ELR (cell line): ENCODE results near the gene SRSF7.
"Not testable (repeated sequence)": the region's sequence is repeated elsewhere in the genome, so short reads cannot be mapped to it uniquely, and the experiment has no call there.

Source experiments
- DNase-seq: peaks from one replicate; pipeline ENCODE4 v3.0.0-alpha.2; 2015; ENCODE audit warnings: low read depth

SRSF7 gene

DNA sequence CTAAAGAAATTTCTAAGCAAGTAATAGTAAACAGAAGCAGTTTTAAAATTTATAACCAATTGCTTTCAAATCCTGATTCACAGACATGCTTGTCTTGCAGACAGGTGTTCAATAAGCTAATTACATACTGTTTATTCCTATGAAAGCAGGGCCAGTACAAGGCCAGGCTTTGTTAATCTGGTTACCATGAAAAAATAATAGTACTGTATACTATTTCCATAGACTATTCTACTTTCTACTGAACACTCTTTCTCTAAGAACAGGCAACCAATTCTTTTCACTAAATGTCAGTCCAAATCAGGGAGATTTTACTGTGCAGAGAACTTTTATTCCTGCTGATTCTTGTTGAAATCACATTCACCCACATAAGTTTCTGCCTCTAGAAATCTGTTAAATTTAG lies 2.9 kb upstream of the SRSF7 start:
- DNase-seq: no peak

- DNase-seq: peak; percentile 60
These were observed 642 bp upstream of the SRSF7 start for GRCh38 chr2:38751596-38752410.

DNA sequence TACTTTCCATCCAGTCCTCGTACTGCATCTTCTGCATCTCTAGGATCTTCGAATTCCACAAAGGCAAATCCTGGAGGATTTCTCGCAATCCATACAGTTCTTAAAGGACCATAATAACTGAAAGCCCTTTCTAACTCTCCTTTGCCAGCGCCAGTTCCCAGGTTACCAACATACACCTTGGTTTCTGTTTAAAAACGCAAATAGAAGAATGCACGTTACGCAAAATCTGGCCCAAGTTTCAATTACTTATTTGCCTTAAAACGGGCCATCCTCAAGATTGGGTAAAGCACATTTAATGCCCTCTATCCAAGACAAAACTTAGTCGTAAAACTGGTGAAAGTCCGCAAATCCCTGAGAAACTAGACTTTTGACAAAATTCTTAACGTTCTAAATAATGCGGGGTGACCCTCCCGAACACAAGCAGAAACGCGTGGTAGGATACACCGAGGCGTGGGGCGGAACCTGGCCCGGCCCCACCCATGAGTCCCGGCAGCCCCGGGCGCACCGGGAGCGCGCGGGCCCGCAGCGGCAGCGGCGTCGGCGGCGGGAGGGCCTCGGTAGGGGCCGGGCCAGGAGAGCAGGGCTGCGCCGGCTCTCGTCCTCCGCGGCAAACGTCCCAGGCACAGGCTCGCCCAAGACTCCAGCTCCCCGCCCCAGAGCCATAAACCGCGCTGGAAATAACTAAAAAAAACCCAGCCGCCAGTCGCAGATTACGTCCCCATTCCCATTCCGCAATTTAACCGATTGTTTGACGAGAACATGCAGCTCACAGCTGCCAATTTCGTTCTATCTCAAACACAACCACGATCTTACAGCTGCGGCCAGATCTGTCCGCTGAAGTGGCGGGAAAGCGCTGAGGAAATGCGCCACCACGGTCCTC lies 910 bp downstream of the SRSF7 start:
- DNase-seq: peak; percentile 40

DNA sequence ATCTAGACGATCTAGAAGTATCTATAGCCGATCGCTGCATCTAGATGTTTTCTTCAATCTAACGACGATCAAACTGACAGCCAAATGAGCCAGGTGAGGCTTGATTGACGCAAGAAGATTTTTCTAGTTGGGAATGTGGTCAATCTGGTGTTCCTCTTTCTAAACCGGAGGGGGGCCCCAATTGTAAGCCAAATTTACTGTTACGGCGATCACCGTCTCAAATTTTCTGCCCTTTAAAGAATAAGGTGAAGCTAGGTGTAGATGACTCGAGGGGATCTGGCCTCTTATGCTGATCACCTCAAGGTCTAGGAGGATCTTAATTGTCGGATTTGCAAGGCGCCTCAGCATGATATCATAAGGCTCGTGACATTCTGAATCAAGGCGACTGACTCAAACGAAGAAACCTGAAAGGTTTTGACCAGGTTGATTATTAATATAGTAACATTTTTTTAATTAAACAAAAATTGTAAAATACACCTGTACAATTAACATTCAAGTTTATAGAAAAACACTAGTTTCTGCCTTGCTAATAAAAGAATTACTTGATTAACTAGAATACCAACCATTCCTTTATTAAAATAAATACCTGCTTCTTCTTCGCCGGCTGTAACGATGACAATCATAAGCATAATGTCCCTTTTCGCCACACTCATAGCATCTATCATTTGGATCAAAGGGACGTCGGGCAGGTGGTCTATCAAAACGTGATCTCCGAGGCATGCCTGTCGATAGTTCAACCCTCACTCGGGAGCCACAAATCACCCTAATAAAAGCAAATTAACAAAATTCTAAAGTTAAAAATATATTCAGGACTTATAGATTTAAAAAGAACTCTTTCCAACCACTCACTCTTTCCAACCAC lies 2.0 kb downstream of the SRSF7 start:
- DNase-seq: no peak

DNA sequence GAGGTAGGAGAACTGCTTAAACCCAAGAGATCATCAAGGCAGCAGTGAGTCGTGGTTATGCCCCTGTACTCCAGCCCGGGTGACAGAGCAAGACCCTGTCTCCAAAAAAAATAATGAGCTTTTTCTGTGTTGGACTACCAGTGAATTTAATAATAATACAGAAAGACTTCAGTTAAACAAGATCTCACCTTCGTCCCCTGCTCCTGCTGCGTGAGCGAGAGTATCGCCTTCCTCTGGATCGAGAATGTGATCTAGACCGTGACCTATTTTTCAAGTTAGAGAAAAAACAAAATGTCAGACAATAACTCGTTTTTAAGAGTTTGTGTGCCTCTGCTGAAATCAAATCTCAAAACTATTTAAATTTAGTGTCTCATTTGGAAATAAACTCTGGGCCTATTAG lies 2.8 kb downstream of the SRSF7 start:
- no peak for DNase-seq

- DNase-seq: no peak
These were observed 3.3 kb downstream of the SRSF7 start for GRCh38 chr2:38747819-38748218.

GRCh38 chr2:38747007-38747424 lies 4.1 kb downstream of the SRSF7 start:
- DNase-seq: no peak

- no peak for DNase-seq
These were observed 5.9 kb downstream of the SRSF7 start for GRCh38 chr2:38745267-38745666.

DNA sequence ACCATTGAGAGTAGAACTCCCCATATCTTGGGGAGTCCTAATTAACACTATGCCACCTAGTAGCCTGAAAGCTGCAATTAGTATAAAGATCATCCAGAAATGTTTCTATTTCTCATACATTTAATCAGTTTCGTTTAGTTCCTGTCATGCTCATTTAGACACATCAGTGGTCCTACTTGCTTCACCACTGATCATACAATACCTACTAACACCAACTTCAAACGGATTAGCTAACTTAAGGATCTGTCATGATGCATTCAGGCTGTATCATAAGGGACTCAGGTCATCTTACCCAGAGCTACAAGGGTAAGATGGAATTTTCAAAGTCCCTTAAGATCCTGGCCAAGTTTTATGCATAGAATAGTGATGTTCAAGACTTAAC lies 6.8 kb downstream of the SRSF7 start:
- no peak for DNase-seq

DNA sequence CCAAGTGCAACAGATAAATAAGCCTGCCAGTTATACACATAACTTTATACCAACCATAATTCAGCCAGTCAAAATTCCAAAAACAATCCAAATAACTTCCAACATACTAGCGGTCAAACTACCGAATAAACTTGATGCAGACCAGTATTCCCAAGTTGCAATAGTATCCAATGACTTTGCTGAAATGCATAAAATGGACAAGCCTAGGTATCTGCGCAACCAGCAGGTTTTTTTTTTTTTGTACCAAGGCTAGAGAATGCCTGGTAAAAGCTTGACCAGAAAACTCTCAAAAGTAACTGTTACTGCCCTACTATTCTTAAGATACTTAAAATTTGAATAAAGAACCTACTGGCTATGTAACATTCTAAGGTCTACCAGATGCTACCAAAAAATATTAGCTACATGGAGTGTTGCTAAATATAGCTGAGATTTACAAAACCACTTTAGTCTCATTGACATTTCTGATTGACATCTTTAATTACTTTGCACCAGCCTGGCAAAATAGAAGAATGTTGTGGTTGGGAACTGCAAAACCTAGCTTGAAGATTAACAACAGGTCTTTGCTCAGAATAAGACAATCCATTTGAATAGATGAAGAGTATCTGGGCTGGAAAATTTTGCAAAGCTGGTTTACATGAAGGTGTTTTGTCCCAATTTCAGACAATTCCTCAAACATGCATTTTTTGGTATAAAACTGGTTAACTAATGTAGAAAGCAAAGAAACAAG lies 7.3 kb downstream of the SRSF7 start:
- DNase-seq: no peak

GRCh38 chr2:38742797-38743559 lies 8.2 kb downstream of the SRSF7 start:
- DNase-seq: no peak

DNA sequence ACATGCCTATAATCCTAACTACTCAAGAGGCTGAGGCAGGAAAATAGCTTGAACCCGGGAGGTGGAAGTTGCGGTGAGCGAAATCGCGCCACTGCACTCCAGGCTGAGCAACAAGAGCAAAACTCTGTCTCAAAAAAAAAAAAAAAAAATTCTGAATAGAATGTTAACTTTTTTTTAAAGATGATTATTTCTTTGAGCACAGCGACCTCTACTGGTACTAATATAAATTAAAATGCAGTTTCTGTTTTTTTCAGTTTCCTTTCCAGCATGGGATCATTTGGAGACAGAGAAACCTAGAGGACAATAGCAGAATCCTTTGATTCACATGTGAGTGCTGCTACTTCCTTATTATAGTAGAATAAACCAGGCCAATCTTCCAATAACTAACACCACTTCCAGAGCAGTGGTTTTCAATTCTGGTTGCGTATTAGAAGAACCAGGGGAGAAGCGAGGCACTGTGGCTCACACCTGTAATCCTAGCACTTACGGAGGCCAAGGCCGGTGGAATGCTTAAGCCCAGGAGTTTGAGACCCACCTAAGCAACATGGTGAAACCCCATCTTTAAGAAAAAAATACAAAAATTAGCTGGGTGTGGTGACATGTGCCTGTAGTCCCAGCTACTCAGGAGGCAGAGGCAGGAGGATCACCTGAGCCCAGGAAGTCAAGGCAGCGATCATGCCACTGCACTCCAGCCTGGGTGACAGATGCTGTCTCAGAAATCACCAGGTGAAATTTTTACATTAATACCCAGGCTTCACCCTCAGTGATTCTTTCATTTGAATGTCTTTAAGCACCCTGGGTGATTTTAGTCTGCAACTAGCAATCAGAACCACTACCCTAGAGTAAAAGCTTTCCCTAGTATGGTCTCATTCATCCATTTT lies 10.1 kb downstream of the SRSF7 start:
- DNase-seq: peak; percentile 72

DNA sequence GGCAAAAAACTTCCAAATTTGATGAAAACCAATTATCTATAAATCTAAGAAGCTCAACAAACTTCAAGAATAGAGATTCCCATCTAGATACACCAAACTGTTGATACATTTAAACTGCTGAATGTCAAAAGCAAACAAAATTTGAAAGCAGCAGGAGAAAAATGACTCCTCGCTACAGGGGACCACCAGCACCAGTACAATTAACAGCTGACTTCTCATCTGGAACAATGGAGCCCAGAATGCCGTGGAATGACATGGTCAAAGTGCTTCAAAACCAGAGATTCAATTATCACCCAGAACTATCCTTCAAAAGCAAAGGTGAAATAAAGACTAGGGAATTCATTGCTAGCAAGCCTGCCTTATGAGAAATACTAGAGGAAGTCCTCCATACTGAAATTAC lies 11.6 kb downstream of the SRSF7 start:
- DNase-seq: no peak

DNA sequence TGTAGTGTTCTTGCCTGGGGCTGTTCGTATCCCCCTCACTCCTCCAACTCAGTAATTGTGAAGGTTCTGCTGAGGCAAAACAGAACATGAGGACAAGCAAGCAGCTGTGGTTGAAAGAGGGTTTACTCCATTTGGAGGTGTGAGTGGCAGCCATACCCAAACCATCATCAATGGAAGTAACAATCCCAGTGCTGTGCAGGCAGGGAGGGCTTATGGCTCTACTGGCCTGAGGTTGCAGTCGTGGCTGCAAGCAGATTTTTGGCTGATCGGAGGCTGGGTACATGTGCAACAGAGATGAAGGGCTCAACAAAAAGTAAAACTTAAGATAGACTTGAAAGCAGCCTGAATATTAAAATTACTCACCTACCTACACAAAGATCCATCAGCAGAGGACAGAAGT lies 13.2 kb downstream of the SRSF7 start:
- DNase-seq: no peak

DNA sequence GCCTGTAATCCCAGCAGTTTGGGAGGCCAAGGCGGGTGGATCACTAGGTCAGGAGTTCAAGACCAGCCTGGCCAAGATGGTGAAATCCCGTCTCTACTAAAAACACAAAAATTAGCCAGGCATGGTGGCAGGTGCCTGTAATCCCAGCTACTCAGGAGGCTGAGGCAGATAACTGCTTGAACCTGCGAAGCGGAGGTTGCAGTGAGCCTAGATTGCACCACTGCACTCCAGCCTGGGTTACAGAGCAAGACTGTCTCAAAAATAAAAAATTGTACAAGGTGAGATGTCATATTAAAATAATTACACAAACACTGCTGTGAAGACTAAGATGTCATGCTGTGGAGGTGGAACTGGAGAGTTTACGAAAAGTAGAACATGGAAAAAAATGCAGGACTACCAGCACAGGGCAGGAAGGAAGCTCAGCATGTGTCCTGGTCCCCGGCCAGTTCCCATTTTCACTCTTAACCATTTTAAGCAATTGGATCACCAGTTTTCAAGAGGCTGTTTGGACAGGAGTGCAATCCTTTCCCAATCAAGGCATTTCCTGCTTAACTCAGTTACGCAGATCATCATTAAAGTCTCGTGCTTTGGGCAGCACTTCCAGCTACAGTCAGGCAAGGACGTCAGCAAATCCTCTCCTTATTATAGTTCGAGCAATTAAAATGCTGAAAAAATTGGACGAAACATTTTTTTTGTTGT lies 14.0 kb downstream of the SRSF7 start:
- not testable (repeated sequence) for DNase-seq

- no peak for DNase-seq
These were observed 15.2 kb downstream of the SRSF7 start for GRCh38 chr2:38735999-38736320.

DNA sequence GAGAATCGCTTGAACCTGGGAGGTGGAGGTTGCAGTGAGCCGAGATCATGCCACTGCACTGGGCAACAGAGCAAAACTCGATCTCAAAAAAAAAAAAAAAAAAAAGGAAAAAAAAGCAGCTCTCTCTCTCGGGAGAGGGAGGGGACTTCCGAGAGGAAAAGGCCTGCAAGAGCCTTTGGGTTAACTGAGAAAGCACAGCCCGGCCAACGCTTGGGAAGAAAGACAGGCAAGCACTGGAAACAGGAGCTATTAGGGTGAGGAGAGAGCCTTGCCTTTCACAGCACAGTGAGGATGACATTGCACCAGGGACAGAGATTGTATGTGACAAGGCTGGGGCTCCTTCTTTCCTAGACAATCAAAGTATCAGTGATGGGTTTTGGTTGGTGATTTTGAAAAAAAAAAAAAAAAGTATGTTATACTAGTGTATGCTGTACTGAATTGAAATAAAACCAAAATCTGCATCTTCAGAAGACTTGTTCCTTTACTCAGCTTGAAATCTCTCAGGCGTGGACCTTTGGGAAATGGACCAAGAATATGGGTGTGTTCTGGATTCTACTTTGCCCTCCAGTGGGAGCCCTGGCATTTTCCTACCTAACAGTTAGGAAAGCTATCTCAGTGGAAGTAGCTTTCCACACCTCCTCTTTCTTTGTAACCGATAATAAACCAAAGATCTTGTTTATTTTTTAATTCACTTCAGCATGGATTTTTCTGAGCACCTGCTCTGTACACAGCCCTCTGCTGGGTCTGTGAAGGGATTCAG lies 16.7 kb downstream of the SRSF7 start:
- no peak for DNase-seq

DNA sequence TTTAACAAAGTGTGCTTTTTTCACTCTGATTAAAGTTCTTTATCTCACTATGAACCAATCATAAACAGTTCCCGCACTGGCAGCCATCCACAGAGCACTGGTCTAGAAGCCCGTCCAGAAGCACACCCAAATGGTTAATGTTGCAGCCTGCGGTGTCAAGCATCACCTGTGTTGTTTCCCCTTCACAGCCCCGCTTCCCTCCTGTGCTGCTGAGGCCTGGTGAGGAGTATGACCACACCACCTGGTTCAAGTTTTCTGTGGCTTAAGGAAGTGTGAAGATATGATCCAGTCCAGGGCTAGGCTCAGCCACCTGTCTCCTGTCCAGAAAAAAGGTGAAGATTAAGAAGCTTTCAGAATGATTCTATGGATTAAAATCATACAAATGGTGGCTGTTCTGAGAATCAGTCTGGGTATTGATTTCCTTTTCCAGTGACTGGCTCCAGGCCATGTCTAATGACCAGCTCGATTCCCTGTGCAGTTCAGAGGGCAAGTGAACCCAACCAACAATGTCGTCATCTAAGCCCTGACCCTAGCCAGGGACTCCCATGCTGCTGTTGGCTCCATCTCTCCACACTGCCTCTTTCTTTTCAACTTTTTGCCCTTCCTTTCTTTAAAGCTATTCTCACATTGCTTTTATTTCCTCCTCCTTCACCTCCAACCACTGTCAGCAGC lies 17.7 kb downstream of the SRSF7 start:
- no peak for DNase-seq
